Measurements from ENCODE around the gene ZFAND3. TPM values are rescaled to one million over a fixed set of nuclear protein-coding genes. Genes with fewer than 3 reads are reported as not detected.

Gene ZFAND3
- total RNA-seq, 1 donor from 2014 or later: 18.7 TPM

GRCh38 chr6:37850260-37850659, 30.7 kb downstream of the ZFAND3 start:
- H3K4me3 ChIP-seq (ENCODE audit: low read depth, low read length): no peak overlapping the region
- TF ChIP-seq, protein P1, sequence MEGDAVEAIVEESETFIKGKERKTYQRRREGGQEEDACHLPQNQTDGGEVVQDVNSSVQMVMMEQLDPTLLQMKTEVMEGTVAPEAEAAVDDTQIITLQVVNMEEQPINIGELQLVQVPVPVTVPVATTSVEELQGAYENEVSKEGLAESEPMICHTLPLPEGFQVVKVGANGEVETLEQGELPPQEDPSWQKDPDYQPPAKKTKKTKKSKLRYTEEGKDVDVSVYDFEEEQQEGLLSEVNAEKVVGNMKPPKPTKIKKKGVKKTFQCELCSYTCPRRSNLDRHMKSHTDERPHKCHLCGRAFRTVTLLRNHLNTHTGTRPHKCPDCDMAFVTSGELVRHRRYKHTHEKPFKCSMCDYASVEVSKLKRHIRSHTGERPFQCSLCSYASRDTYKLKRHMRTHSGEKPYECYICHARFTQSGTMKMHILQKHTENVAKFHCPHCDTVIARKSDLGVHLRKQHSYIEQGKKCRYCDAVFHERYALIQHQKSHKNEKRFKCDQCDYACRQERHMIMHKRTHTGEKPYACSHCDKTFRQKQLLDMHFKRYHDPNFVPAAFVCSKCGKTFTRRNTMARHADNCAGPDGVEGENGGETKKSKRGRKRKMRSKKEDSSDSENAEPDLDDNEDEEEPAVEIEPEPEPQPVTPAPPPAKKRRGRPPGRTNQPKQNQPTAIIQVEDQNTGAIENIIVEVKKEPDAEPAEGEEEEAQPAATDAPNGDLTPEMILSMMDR (conservative IDR thresholded peaks at IDR 0.05; ENCODE audit: low read depth, low read length): no peak

GRCh38 chr6:37850728-37851285, 31.3 kb downstream of the ZFAND3 start:
- H3K4me3 ChIP-seq (ENCODE audit: low read depth, low read length): no peak overlapping the region
- no peak for DNase-seq (ENCODE audit: low read depth)
- TF ChIP-seq, protein P1 (conservative IDR thresholded peaks at IDR 0.05; ENCODE audit: low read depth, low read length): no peak

More at GRCh38 chr6:37850260-37850659, 30.7 kb downstream of the ZFAND3 start:
- no peak for DNase-seq (ENCODE audit: low read depth)

DNA sequence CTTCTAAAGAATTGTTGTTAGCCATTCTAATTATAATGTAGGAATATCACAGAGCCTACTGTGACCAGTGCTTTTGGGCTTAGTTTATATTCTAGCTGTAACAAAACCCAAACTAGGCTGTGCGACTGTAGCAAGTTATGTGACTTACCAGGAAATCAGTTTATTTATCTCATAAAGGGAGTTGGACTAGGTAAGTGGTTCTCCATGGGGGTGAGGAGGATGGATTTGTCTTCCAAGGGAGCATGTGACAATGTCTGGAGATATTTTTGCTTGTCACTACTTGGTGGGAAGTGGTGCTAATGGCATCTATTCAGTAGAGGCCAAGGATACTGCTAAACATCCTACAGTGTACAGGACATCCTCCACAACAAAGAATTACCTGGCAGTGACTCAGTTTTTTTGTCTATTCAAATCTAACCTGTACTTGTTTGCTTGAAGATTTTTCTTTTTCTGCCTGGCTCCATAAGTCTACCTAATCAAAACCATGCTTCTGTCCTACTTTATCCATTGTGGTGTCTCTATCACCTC, 32.5 kb downstream of the ZFAND3 start:
- TF ChIP-seq, protein P1 (conservative IDR thresholded peaks at IDR 0.05; ENCODE audit: low read depth, low read length): no peak
- no peak for DNase-seq (ENCODE audit: low read depth)
- no peak overlapping the region for H3K4me3 ChIP-seq (ENCODE audit: low read depth, low read length)

DNA sequence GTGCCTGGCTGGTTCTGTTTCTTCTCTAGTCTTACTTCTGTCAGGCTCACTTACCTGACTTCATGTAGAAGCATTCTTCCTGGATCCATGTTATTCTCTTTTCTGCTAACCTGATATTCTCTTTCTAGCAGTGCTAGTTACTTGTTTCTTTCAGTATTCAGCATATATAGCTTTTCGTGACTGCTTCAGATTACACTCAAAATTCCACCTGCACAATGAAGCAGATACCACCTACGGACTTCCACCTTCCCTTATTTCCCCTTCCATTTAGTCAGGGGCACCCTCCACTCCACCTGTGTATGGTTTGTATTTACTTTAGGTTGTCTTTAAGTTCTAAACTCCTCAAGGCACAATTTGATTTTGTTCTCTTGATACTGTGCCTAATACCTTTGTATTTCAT, 36.8 kb downstream of the ZFAND3 start:
- H3K4me3 ChIP-seq (ENCODE audit: low read depth, low read length): no peak overlapping the region
- TF ChIP-seq, protein P1 (conservative IDR thresholded peaks at IDR 0.05; ENCODE audit: low read depth, low read length): no peak
- DNase-seq (ENCODE audit: low read depth): no peak

DNA sequence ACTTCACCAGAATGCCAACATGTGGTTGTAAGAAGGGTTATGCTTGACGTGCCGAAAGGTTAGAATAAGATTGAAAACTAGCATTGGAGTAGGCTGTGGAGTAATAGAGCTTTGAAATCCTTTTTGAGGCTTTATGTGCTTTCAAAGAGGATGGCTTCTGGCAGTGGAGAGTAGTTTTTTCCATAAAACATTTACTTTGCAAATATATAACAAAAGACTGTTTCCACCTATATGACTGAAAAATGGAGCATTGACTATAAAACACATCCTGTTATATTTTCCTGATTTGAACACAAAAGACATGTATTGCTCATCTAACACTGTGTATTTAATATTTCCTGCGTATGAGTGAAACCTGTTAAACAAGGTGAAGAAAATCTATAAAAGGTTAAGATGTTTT, 38.8 kb downstream of the ZFAND3 start:
- DNase-seq (ENCODE audit: low read depth): no peak
- TF ChIP-seq, protein P1 (conservative IDR thresholded peaks at IDR 0.05; ENCODE audit: low read depth, low read length): no peak
- H3K4me3 ChIP-seq (ENCODE audit: low read depth, low read length): no peak overlapping the region

DNA sequence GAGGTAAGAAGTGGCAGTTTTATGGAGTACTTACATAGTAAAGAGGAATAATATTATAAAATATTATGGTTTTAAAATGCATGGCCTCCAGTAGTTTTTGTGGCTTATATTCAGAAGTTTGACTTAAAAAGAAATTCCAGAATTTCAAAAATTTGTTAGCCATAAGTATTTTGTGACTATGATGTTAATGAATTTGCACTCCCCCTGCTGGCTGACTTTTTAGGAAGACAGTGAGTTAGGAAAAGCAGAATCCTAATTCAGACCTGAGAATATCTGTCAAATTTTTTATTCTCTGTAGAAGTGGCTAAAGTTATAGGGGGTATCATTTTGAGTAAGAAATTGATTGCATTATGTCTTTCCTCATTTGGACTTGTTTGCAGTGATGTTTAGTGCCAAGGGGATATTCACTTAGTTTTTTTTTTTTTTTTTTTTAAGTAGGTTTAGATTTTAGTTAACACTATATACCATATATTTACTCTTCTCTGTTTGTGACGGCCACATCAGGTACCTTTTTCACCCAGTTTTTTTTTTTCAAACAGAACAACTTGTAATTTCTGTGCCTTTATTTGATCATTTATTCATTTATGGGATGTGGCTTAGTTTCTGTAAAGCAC, 40.8 kb downstream of the ZFAND3 start:
- H3K4me3 ChIP-seq (ENCODE audit: low read depth, low read length): no peak overlapping the region
- TF ChIP-seq, protein P1 (conservative IDR thresholded peaks at IDR 0.05; ENCODE audit: low read depth, low read length): peak; percentile 74
- no peak for DNase-seq (ENCODE audit: low read depth)

DNA sequence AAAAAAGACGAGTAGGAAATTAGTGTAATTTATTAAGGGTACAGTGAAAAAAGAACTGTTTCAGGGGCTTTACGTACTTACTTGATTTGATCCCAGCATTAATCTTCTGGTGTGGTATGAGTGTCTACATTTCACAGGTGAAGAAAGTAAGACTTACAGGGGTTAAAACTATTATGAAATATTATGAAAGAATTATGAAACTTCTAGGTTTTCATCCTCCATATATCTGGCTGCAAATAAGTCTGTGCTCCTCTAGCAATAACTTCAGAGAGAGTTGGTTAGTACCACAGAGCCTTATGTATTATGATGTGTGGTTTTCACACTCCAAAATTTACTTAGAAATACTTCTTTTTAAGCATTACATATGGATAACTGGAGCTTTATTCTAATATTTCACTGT, 41.9 kb downstream of the ZFAND3 start:
- H3K4me3 ChIP-seq (ENCODE audit: low read depth, low read length): no peak overlapping the region
- no peak for DNase-seq (ENCODE audit: low read depth)
- TF ChIP-seq, protein P1 (conservative IDR thresholded peaks at IDR 0.05; ENCODE audit: low read depth, low read length): no peak

All from epithelial cell of proximal tubule (primary cell).